GM19328 (cell line): ENCODE results near the gene TRIML1.
"Not testable (repeated sequence)": the region's sequence is repeated elsewhere in the genome, so short reads cannot be mapped to it uniquely, and the experiment has no call there.

ENCODE experiments used
- ATAC-seq: cut with Tn5 transposase; IDR thresholded peaks from one replicate; pipeline ENCODE4 v1.9.1; 2021; ENCODE audit warnings: mild to moderate bottlenecking, moderate library complexity; ENCODE audit not compliant: unreplicated experiment

The TRIML1 gene

DNA sequence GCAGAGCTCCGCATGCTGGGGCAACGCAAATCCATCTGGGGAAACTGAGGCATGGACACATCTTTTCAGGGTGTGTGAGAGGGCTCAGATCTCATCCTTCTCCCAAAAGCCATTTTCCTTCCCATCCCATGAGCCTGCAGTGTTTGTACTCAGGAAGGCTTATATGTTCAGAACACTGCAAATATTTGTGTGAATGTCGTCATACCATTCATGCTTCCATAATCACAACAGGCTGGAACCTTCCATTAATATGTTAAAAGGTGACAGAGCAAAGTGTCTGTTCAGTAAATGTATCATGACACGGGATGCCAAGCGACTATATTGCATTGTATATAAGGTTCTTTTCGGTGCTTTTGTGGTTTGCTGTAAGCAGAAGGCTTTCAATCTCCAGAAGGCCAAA is 8.5 kb downstream of the TRIML1 start:
- no peak for ATAC-seq

DNA sequence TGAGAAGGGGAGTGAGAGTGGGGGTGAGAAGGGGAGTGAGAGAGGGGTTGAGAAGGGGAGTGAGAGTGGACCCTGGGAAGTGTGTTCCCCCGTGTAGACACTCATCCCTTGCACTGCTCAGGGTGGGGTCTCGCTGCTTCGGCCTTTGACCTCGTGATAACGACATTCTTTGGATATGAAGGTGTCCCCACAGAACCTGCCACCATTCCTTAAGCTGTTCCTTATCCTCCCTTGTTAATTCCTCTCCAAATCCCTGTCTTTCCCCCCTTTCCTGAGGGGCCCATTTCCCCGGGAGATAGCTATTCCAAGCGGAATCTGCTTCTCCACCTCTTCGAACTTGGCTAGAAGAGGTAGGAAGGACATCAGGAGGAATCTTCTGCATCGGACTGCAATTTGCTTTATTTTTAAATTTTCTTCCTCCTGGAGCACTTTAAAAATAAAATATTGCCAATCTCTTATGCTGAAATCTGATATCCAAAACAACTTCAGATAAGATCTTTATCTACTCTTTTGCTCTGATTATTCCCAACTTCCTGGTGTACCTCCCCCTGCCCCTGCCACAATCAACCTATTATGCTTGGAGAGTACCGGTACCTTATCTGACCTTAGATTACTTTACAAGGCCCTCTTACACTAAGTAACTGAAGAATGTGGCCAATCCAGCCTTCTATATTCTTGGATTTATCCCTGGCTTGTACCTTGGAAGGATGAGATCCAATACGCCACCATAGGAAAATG is 15.6 kb downstream of the TRIML1 start:
- ATAC-seq: no peak

DNA sequence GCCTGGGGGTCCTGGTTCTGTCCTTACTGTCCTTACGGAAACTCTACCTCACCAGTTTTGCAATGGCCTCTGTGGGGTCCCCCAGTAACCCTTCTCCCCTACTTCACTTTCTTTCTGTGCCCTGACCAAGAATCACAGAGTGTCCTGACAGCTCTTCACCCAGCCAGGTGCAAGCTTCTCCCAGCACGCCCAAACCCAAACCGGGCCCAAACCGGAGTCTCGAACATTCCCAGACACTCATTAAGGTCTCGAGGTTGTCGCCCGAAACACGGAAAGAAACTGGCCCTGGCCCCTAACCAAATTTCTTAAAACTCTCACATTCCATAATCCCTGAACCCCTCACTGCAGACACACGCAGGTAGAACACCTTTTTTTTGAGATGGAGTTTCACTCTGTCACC is 19.1 kb downstream of the TRIML1 start:
- ATAC-seq: no peak

DNA sequence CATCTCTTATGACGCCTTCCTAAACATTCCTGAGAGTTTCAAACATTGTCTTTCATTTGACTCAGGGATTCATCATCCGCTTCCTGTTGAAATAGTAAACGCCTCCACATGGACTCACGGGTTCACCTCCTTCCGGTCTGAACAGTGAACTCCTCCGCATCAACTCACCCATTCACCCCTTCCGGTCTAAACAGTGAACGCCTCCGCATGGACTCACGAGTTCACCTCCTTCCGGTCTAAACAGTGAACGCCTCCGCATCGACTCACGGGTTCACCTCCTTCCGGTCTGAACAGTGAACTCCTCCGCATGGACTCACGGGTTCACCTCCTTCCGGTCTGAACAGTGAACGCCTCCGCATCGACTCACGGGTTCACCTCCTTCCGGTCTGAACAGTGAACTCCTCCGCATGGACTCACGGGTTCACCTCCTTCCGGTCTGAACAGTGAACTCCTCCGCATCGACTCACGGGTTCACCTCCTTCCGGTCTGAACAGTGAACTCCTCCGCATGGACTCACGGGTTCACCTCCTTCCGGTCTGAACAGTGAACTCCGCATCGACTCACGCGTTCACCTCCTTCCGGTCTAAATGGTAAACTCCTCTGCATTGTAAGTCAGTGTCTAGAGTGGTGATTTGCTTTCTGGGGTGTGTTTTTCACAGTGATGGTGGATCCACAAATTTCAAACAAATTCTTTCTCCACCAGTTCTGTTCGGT is 20.4 kb downstream of the TRIML1 start:
- not testable (repeated sequence) for ATAC-seq

DNA sequence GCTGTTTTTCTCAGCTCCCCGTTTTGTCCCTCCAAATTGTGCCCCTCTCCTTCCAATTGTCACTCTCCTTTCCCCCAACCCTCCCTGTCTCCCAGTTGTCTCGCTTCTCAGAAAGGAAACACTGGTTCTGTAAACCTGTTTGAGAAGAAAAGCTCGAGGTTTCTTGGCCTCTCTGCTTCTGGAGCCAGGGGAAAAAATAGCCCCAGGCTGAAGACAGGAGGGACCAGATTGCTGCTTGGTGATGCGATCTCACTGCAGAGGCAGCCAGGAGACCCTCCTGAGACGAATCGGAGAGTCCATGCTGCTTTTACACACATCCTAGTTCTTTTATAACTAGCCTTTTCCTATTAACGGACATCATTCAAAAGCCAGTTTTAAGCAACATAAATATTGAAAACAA is 21.2 kb downstream of the TRIML1 start:
- no peak for ATAC-seq

DNA sequence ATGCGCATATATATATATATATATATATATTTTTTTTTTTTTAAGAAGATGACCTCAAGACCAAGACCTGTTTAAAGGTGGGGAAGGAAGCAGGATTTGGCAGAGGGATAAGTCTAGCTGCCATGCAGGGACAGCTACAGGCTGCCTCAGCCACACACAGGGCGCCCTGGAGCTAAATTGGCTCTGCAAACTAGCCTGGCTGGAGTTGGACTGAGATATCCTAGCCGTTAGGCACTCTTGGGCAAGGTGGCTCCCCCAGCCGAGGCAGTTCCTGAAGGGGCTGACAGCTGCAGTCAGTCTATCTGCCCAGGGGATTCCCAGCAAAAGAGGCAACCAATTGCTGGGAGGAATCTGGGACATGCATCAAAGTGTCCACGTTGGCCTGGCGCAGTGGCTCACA is 21.9 kb downstream of the TRIML1 start:
- no peak for ATAC-seq

DNA sequence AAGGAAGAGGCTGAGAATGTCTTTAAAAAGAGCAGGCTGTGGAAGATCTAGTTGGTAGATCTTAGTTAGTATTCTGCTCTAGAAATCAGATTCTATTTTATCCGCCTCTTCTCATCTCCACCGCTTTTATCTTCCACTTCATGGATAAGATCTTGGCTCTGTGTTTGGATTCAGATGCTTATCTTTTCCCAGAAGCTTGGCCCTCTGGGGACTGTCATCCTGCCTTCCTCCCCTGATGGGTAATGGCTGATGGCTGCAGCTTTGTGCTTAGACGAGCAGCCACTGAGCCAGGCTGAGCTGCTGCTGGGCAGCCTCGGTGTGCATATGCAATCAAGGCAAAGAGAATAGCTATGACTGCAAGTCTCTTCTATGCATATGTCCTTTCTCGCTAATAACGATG is 23.5 kb downstream of the TRIML1 start:
- no peak for ATAC-seq

DNA sequence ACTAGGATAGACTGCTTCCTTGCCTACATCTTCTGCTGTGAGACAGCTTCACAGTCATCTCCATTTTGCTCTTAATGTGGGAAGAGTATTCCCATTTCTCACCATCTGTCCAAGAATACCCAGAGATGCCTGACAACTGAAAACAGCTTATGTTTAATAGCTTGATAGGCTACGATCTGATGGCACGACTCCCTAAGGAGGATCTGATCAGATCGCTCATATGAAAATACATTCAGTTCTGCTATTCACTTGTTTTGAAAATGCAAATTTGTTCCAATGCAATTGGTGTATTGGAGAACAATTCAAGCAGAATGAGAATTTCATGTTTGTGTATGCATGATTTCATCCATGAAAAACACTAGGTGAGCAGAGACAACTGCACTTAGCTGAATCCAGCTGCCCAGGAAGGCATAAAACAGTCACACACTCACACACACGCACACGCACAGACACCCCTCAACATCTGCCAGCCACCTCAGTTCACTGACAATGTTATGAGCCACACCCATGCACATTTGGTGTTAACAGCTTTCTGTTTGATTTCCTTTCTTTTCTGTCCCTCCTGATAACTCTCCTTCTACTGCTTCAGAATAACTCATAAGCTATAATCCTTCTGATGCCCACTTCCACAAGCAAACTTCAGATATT is 29.6 kb downstream of the TRIML1 start:
- ATAC-seq: no peak

DNA sequence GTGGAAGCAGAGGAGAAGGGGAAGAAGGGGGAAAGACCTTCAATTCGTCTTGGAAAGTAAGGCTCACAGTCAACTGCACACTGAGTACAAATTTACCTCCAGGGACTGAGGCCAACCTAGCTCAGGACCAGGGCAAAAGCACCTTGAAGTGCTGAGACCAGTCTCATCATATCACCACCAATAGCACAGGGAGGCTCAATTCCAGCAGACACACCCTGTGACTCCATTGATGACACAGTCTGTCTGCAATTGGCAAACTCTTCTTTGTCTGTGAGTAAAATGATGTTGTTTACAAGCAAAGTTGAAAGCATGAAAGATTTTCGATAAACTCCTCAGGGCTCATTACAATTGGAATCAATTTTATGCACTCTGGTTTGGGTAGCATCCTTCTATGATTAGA is 32.3 kb downstream of the TRIML1 start:
- no peak for ATAC-seq

DNA sequence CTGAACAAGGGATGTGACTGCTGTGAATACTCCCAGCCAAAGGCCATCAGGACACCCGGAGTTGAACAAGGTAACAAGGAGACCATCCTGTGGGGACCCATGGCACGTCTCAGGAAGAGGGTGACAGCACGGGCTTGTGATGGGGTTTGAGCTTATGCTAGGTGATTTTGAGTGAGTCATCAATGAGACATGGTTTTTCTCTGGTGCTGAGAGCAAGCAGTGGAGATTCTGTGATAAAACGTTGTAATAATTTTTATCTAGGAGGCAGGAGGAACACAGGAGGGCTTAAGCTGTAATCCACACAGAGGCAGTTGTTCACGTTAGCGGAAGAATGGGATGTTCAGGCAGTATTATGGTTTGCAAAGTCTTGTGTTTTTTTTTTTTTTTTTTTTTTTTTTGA is 36.0 kb downstream of the TRIML1 start:
- no peak for ATAC-seq

DNA sequence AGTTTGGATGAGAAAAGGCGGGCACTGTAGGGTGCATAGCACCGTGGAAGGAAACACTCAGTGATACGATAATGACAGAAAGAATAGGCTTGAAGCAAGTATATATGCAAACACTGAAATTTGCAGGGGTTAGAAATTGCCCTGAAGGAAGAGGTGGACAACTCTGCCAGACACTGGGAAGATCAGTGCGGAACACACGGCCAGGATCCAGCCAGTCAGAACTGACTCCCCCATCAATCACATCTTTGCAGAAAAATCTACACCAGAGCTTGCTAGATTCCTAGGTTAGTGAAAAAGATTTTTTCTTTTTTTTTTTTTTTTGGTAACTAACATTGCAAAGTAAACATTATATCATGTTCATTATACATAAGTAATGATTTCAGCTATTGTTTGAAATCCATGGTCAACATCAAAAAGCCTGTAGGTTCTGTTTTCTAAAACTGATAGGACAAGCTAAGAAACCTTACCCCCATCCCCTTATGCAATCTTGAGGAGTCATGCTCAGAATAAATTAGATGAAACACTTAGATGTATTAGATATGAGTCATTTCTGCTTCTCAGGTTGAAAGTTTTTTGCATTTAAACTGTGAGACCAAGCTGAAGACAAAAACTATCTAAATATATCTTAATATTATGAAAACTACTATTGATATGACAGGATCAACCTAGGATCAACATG is 38.9 kb downstream of the TRIML1 start:
- no peak for ATAC-seq

DNA sequence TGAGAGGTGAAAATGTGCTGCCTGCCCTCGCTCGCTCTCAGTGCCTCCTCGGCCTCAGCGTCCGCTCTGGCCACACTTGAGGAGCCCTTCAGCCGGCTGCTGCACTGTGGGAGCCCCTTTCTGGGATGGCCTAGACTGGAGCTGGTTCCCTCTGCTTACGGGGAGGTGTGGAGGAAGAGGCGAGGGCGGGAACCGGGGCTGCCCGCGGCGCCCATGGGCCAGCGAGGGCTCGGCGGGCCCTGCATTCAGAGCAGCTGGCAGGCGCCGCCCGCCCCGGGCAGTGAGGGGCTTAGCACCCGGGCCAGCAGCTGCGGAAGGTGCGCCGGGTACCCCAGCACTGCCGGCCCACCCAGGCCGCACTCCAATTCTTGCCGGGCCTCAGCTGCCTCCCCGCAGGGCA is 39.6 kb downstream of the TRIML1 start:
- no peak for ATAC-seq

DNA sequence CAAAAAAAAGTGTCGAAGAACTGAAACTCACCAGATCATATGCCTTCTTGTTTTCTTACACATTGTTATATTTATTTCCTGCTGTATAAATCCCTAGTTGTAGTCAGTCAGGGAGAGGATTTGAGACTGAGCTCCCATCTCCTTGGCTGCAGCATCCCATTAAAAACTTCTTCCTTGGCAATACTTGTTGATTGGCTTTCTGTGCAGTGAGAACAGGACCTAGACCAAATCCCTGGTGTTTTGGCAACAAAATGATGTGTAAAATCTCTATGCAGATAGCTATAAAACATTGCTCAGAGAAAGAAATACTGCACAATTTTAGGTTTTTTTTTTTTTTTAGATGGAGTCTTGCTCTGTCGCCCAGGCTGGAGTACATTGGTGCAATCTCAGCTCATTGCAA is 47.9 kb downstream of the TRIML1 start:
- no peak for ATAC-seq

DNA sequence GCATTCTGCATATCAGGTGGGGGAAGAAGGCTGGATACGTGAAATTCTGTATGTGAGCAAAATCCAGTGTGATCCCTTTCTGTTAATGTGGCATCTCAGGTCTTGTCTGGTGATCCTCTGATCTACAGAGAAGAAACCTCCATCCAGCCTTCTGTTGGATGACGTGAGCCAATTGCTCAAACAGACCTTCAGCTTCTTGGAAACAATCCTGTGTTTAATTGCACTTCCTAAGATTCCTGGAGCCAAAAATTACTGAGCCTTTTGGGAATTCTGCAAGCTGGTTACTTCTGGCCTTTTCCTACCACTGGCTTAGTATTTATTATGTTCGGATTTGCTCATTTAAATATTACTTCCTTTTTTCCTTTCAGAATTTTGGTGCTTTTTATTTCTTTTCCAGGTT is 51.2 kb downstream of the TRIML1 start:
- ATAC-seq: no peak

DNA sequence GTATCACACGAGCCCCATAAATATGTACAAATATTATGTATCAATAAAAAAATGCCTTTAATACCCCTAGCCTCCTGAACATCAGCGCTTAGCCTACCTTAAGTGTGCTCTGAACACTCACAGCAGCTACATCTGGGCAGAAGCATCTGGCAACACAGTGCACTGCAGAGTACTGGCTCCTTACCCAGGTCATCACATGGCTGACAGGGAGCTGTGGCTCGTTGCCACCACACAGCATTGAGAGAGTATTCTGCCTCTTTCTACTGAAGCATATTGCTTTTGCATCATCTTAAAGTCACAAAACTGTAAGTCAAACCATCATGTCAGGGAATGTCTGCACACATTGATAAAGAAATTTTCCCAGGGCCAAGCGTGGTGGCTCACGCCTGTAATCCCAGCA is 55.2 kb downstream of the TRIML1 start:
- ATAC-seq: no peak

DNA sequence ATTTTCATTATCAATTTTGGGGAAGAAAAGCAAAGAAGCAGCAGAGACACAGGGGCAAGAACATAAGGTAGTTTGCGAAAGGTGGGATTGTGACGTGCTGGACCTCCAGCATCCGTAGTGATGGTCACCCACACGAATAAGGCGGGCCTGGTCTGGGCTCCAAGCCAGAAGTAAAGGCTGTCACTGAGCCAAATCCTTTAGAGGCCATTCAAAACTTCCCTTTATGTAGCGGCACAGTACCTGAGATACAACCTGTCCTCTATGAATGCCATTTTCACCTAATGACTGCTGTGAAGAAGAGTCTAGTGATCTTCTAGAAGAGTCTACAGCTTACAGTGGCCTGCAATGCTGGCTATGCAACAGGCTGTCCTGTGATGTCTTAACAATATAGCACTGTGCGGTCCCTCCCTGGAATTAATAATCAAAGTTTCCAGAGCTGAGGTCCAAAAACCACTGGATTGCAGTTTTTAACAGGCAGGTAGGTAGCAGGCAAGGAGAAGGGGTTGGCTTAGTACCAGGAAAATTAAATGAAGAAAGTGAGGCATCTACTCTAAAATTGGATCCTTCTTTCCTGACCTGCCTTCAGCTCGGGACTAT is 56.2 kb downstream of the TRIML1 start:
- no peak for ATAC-seq

DNA sequence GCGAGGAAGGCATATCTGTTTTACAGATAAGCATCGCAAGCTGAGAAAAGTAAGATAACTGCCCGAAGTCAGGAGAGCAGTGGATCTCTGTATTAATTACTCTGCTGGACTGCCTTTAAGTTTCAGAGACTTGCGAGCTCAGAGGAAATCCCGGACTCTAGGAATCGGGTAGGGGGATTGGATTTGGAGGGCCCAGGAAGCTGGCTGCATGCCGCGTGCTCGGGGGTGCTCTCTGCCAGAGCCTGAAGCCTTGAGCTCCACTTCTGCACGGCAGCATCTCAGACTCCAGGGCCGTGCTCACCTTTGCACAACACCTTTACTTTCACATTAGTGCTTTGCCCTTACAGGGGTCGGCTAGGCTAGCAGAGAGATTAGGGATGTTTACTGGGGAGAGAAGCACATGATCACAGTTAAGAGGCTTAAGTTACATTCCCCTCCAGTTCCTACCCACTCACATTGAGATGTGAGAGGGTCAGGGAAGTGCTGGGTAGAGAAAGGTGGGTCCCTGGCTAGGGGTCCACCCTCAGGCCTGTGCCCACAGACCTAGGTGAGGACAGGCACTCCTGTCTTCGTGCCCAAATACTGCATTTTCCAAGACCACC is 57.0 kb downstream of the TRIML1 start:
- no peak for ATAC-seq
